Measurements from ENCODE around the gene KDM4D. TPM values are rescaled to one million over a fixed set of nuclear protein-coding genes. Genes with fewer than 3 reads are reported as not detected.

The KDM4D gene
- total RNA-seq, 1 experiment from 2014 or later = 2.7 TPM

- Histone ChIP-seq H3F3A (ENCODE audit: low read length, unreplicated experiment) (no peaks in the 10 kb centered on the region), H3K9me2 (replicated peaks; ENCODE audit: low read length) (no peaks in the 10 kb centered on the region), H3K27me3 (ENCODE audit: low read length) (no peaks in the 10 kb centered on the region), H3K9me3 (ENCODE audit: low read length) (no peaks in the 10 kb centered on the region), H3K27ac (ENCODE audit: low read length) (no peak overlapping the region), H3K9ac (ENCODE audit: low read length) (no peak overlapping the region), H3K4me3 (ENCODE audit: low read length) (no peak overlapping the region), H3K4me2 (ENCODE audit: low read length) (no peak overlapping the region), H3K36me3 (ENCODE audit: low read depth, low read length) (peaks cover 33% of the 10 kb centered on the region), H3K4me1 (ENCODE audit: insufficient read depth, low read length) (no peaks in the 10 kb centered on the region), H2AFZ (ENCODE audit: low read length) (no peak overlapping the region), H4K20me1 (ENCODE audit: low read length) (no peaks in the 10 kb centered on the region), H3K79me2 (ENCODE audit: low read length) (no peaks in the 10 kb centered on the region)
- BruUV-seq (replicated peaks) = no TSS peak
- POLR2A ChIA-PET (ENCODE audit: unreplicated experiment) = no interaction called here
- DNase-seq (no peak), ATAC-seq (no peak)
- intact Hi-C loops (cut with micrococcal nuclease) = no loop called here
- no peak for TF ChIP-seq EZH2 (IDR thresholded peaks at IDR 0.05; ENCODE audit: low read length, unreplicated experiment)
- TF ChIP-seq EZH2phosphoT487 (IDR thresholded peaks at IDR 0.05; ENCODE audit: borderline replicate concordance, low read length) = no peak
- CTCF ChIA-PET = no interaction called here
These were observed 14.3 kb upstream of the KDM4D start for GRCh38 chr11:94959179-94959578.

DNA sequence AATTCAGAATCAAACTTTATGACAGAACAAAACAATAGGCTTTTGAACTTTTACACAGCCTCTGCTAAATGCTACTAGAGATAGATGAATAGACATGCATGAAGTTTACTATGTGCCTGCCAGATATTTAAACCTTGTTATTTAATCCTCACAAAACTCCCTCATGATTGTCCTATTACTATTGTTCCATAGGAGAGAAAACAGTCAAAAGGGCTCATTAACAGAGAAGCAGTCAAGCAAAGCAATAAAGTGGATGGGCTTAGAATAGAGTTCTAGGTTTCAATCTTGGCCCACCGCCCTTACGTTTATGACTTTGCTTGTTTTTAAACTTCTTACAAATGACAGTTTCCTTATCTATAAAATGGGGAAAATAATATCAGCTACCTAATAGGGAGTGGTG, 13.0 kb upstream of the KDM4D start:
- Histone ChIP-seq H2AFZ (ENCODE audit: low read length) (no peak overlapping the region), H3K9me2 (replicated peaks; ENCODE audit: low read length) (no peaks in the 10 kb centered on the region), H3F3A (ENCODE audit: low read length, unreplicated experiment) (no peaks in the 10 kb centered on the region), H3K79me2 (ENCODE audit: low read length) (no peaks in the 10 kb centered on the region), H3K9me3 (ENCODE audit: low read length) (no peaks in the 10 kb centered on the region), H3K27me3 (ENCODE audit: low read length) (no peaks in the 10 kb centered on the region), H3K4me2 (ENCODE audit: low read length) (no peak overlapping the region), H3K27ac (ENCODE audit: low read length) (no peak overlapping the region), H3K4me1 (ENCODE audit: insufficient read depth, low read length) (no peaks in the 10 kb centered on the region), H4K20me1 (ENCODE audit: low read length) (no peaks in the 10 kb centered on the region), H3K4me3 (ENCODE audit: low read length) (no peak overlapping the region), H3K9ac (ENCODE audit: low read length) (no peak overlapping the region), H3K36me3 (ENCODE audit: low read depth, low read length) (peaks cover 46% of the 10 kb centered on the region)
- no TSS peak for BruUV-seq (replicated peaks)
- ChIA-PET POLR2A (ENCODE audit: unreplicated experiment) (no interaction called here), CTCF (no interaction called here)
- TF ChIP-seq EZH2 (IDR thresholded peaks at IDR 0.05; ENCODE audit: low read length, unreplicated experiment) (no peak), CTCF (conservative IDR thresholded peaks at IDR 0.05; ENCODE audit: low read depth, low read length) (no peak), EZH2phosphoT487 (IDR thresholded peaks at IDR 0.05; ENCODE audit: borderline replicate concordance, low read length) (no peak)
- DNase-seq (no peak), ATAC-seq (no peak)
- intact Hi-C loops (cut with micrococcal nuclease) = no loop called here

DNA sequence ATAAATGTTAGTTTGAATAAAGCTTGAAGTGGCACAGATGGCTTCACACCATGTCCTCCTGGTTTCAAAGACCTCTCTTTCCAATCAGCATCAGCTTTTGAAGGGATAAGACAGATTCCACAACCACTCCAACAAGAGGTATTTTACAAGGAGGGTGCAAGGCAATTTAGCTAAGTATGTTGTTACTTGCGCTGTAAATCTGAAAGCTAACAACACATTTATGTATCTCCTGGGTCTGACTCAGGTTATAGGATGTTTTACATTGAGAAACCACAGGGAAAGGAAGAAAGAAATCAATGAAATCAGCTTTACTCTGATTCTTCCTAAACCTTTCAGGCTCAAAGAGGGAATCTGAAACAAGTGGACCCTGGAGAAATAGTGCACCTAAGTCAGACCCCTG, 12.3 kb upstream of the KDM4D start:
- H3K4me2 ChIP-seq (ENCODE audit: low read length) = no peak overlapping the region
- no peak for ATAC-seq
- no peaks in the 10 kb centered on the region for H3K27me3 ChIP-seq (ENCODE audit: low read length)
- no peaks in the 10 kb centered on the region for H3K9me3 ChIP-seq (ENCODE audit: low read length)
- ChIA-PET POLR2A (ENCODE audit: unreplicated experiment) (interaction anchor here (0.6 kb wide), 1 partner anchor 193 kb away, joined by 3 read pairs; the partner anchor contains the start of gene AMOTL1), CTCF (no interaction called here)
- no peak for DNase-seq
- H3K4me3 ChIP-seq (ENCODE audit: low read length) = no peak overlapping the region
- TF ChIP-seq EZH2 (IDR thresholded peaks at IDR 0.05; ENCODE audit: low read length, unreplicated experiment) (no peak), CTCF (conservative IDR thresholded peaks at IDR 0.05; ENCODE audit: low read depth, low read length) (no peak), EZH2phosphoT487 (IDR thresholded peaks at IDR 0.05; ENCODE audit: borderline replicate concordance, low read length) (no peak)
- no peaks in the 10 kb centered on the region for H3F3A ChIP-seq (ENCODE audit: low read length, unreplicated experiment)
- no TSS peak for BruUV-seq (replicated peaks)
- no peaks in the 10 kb centered on the region for H4K20me1 ChIP-seq (ENCODE audit: low read length)
- peaks cover 54% of the 10 kb centered on the region for H3K36me3 ChIP-seq (ENCODE audit: low read depth, low read length)
- no peak overlapping the region for H3K9ac ChIP-seq (ENCODE audit: low read length)
- H3K9me2 ChIP-seq (replicated peaks; ENCODE audit: low read length) = no peaks in the 10 kb centered on the region
- intact Hi-C loops (cut with micrococcal nuclease) = no loop called here
- H2AFZ ChIP-seq (ENCODE audit: low read length) = no peak overlapping the region
- no peak overlapping the region for H3K27ac ChIP-seq (ENCODE audit: low read length)
- no peaks in the 10 kb centered on the region for H3K79me2 ChIP-seq (ENCODE audit: low read length)
- no peaks in the 10 kb centered on the region for H3K4me1 ChIP-seq (ENCODE audit: insufficient read depth, low read length)

All from PC-3 (cell line).